Hematopoietic multipotent progenitor cell treated with erythropoietin and hydrocortisone succinate and interleukin-3 and kit ligand, for 6 days (in vitro differentiated cells): ENCODE measurements around the gene EFCAB6.

Source experiments
- DNase-seq: peaks from one replicate; pipeline ENCODE4 v3.0.0-alpha.2; 2015

The EFCAB6 gene

GRCh38 chr22:43497956-43498855 is 313.9 kb downstream of the EFCAB6 start:
- no peak for DNase-seq

DNA sequence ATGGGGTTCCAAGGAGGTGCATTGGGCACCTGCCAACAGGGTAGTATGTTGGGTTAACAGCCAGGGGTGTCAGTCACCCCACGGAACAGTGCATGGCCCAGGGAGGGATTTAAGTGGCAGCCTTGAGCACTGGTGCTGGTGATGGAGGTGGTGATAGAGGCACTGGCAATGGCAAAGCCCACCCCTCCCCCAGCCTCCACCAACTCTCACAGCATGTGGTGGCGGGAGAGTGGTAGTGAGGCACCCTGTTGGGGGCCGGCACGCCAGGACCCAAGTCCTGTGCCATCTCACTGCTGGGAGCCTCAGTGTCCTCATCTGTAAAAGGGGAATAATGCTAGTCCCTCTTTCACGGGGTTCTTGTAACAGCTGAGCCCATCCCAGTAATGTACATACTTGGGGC is 318.8 kb downstream of the EFCAB6 start:
- no peak for DNase-seq

DNA sequence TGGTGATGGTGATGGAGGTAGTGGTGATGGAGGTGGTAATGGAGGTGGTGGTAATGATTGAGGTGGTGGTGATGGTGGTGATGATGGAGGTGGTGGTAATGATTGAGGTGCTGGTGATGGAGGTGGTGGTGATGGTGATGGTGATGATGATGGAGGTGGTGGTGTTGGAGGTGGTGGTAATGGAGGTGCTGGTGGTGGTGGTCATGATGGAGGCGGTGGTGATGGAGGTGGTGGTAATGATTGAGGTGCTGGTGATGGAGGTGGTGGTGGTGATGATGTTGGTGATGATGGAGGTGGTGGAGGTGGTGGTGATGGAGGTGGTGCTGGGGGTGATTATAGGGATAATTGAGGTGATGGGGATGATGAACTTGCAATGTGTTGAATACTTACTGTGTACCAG is 320.4 kb downstream of the EFCAB6 start:
- DNase-seq: no peak

DNA sequence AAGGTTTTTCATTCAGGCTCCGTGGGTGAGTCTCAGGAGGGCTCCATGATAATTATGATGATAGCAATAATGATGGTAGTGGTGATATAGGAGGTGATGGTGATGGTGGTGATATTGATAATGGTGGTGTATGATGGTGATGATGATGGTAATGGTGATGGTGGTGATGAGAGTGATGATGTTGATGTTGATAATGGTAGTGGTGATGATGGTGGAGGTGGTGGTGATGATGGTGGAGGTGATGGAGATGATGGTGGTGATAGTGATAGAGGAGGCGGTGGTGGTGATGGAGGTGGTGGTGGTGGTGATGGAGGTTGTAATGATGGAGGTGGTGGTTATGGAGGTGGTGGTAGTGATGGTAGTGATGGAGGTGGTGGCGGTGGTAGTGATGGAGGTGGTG is 320.9 kb downstream of the EFCAB6 start:
- DNase-seq: no peak

GRCh38 chr22:43490311-43490710 is 321.8 kb downstream of the EFCAB6 start:
- no peak for DNase-seq

GRCh38 chr22:43488937-43489336 is 323.2 kb downstream of the EFCAB6 start:
- no peak for DNase-seq

DNA sequence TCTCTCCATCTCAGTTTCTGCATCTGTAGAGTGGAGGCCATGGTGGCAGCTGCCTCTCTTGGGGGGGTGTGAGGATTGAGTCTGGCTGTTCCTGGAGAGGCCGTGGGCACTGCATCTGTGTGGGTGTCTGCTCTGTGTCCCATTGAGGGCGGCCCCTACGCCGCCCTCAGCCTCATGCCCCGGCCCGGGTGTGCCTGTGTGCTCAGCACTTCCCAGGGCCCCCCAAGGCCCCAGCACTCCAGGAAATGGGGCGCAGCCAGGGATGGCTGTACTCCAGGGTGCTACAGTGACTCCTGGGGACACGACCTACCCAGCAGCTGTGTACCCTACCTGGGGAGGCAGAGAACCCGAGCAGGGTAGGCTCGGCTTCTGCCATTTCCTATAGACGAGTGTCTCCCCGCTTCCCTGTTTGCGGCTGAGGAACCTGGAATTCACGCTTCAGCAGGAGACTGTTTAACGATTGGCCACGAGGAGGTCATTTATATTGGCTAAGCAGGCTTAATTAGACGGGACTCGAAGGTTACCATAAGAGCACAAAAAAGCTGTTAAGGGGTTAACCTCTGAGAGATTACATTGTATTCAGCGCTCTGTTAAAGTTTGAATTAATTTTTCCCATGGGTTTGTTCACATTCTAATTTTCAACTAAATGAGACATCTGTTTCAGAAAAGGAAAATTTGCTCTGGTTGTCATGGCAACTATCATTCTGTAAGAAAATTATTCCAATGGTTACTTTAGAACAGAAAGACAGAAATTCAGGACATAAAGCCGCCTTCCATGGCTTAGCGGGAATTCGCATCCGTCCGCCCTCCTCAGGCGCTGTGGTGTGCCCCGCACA is 323.9 kb downstream of the EFCAB6 start:
- no peak for DNase-seq

GRCh38 chr22:43487311-43488030 is 324.6 kb downstream of the EFCAB6 start:
- DNase-seq: no peak

DNA sequence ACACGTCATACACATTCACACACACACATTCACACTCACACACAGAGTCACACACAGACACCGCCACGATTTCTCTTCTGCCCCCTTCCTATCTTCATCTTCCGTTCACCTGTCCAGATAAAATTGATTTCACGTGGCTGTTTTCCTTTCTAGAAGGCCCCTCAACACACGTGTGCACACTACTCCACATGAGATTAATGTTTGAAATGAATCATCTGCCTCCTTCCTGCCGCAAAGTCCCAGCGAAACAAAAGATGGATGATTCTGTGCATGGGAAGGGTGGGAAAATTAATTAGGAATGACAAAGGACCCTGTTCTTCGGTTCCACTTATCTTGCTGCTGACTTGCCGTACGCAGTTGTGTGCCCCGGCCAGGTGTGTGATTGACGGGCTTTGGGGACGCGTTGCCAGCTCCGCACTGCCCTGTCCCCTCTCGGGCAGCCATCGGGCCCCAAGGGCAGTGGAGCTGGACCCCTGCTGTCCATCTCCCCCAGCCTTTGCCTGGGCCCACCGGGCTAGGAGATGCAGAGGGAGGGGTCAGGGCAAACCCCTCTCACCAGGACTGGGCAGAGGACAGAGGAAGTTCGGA is 326.5 kb downstream of the EFCAB6 start:
- no peak for DNase-seq

GRCh38 chr22:43484227-43484626 is 327.9 kb downstream of the EFCAB6 start:
- no peak for DNase-seq

DNA sequence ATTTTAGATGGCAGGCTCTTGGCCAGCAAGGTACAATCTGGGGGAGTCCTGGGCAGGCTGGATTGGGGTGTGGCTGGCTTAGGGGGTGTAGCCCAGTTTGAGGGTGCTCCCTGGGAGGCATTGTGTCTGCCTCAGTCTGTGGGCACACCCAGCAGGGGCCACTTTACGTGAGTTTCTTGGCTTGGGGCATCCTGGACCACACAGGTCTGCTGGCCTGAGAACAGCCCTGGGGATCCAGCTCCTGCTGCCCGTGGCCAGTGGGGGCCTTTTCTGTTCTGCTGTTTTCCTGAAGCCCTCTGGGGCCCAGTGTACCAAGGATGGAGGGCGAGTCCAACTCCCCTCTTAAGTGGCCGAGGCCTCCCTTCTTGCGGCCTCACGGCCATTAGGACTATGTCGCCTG is 328.4 kb downstream of the EFCAB6 start:
- DNase-seq: no peak

GRCh38 chr22:43483266-43483665 is 328.8 kb downstream of the EFCAB6 start:
- DNase-seq: no peak

DNA sequence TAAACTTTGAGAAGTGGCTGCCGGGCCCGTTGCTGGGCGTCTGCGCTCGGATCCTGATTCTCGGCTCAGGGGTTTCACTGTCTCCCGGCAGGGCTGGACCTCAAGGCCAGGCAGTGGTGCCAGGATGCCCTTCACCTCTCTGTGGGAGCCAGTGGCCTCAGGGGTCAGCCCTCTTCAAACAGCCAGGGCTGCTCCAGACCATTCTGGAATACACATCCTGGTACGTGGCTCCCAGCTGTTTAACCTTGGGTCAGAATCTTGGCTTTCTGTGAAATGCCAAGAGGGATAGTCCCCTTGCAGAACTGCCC is 329.8 kb downstream of the EFCAB6 start:
- DNase-seq: no peak

GRCh38 chr22:43481568-43482317 is 330.4 kb downstream of the EFCAB6 start:
- peak; percentile 66 for DNase-seq

- peak; percentile 45 for DNase-seq
Observed at GRCh38 chr22:43479962-43480361, 332.1 kb downstream of the EFCAB6 start.

- DNase-seq: peak; percentile 22
Observed at GRCh38 chr22:43479301-43479950, 332.7 kb downstream of the EFCAB6 start.
